KOPT-K1 (cell line): ENCODE data around the gene WDR70.
"Not testable (repeated sequence)": the region's sequence is repeated elsewhere in the genome, so short reads cannot be mapped to it uniquely, and the experiment has no call there.

Source experiments
- H3K27ac ChIP-seq: fragments of 200-600 bp; sonication (generic); 2 replicates; pipeline ENCODE4 v1.5.1; 2016; ENCODE audit warnings: antibody characterized with exemption, mild to moderate bottlenecking, low read depth, low read length; ENCODE audit not compliant: poor library complexity, severe bottlenecking
- H3K36me3 ChIP-seq: fragments of 200-600 bp; sonication (generic); 2 replicates; pipeline ENCODE4 v1.5.1; 2017; ENCODE audit warnings: antibody characterized with exemption, mild to moderate bottlenecking, low read length, moderate library complexity; ENCODE audit not compliant: insufficient read depth
- H3K9me3 ChIP-seq: fragments of 200-600 bp; sonication (generic); 2 replicates; pipeline ENCODE4 v1.5.1; 2017; ENCODE audit warnings: antibody characterized with exemption, low read length, mild to moderate bottlenecking; ENCODE audit not compliant: insufficient read depth, poor library complexity, severe bottlenecking

The WDR70 gene

GRCh38 chr5:37786416-37786815, 407.3 kb downstream of the WDR70 start:
- H3K9me3 ChIP-seq: no peaks in the 10 kb centered on the region
- no peaks in the 10 kb centered on the region for H3K36me3 ChIP-seq
- H3K27ac ChIP-seq: no peak overlapping the region

- no peak overlapping the region for H3K27ac ChIP-seq
- no peaks in the 10 kb centered on the region for H3K36me3 ChIP-seq
- no peaks in the 10 kb centered on the region for H3K9me3 ChIP-seq
Measured at GRCh38 chr5:37786862-37787519, 407.9 kb downstream of the WDR70 start.

GRCh38 chr5:37787742-37788141, 408.6 kb downstream of the WDR70 start:
- H3K36me3 ChIP-seq: no peaks in the 10 kb centered on the region
- no peak overlapping the region for H3K27ac ChIP-seq
- no peaks in the 10 kb centered on the region for H3K9me3 ChIP-seq

- Histone ChIP-seq H3K9me3 (no peaks in the 10 kb centered on the region), H3K36me3 (no peaks in the 10 kb centered on the region), H3K27ac (no peak overlapping the region)
Measured at GRCh38 chr5:37789991-37790390, 410.9 kb downstream of the WDR70 start.

GRCh38 chr5:37791321-37791720, 412.2 kb downstream of the WDR70 start:
- Histone ChIP-seq H3K9me3 (no peaks in the 10 kb centered on the region), H3K36me3 (no peaks in the 10 kb centered on the region), H3K27ac (no peak overlapping the region)

GRCh38 chr5:37792975-37793631, 414.0 kb downstream of the WDR70 start:
- Histone ChIP-seq H3K36me3 (no peaks in the 10 kb centered on the region), H3K9me3 (no peaks in the 10 kb centered on the region), H3K27ac (no peak overlapping the region)

GRCh38 chr5:37795292-37795691, 416.2 kb downstream of the WDR70 start:
- H3K36me3 ChIP-seq, H3K27ac ChIP-seq, H3K9me3 ChIP-seq: not testable (repeated sequence)

GRCh38 chr5:37796435-37796834, 417.3 kb downstream of the WDR70 start:
- not testable (repeated sequence) for H3K36me3 ChIP-seq, H3K27ac ChIP-seq, H3K9me3 ChIP-seq

- Histone ChIP-seq H3K9me3 (no peaks in the 10 kb centered on the region), H3K27ac (no peak overlapping the region), H3K36me3 (no peaks in the 10 kb centered on the region)
Measured at GRCh38 chr5:37799865-37800421, 420.8 kb downstream of the WDR70 start.

- no peak overlapping the region for H3K27ac ChIP-seq
- H3K36me3 ChIP-seq: no peaks in the 10 kb centered on the region
- peaks cover 1% of the 10 kb centered on the region for H3K9me3 ChIP-seq
Measured at GRCh38 chr5:37801521-37801920, 422.4 kb downstream of the WDR70 start.
